Ishikawa (cell line): Measurements from ENCODE around the gene TBKBP1.

Experiments
- CEBPB ChIP-seq: IDR thresholded peaks from 2 replicates; pipeline ENCODE4 v1.6.1; 2012
- CREB1 ChIP-seq: IDR thresholded peaks from 2 replicates; pipeline ENCODE4 v1.6.1; 2012; ENCODE audit warnings: low read depth
- EP300 ChIP-seq: IDR thresholded peaks from 2 replicates; pipeline ENCODE4 v1.6.1; 2012; ENCODE audit warnings: borderline replicate concordance
- FOXM1 ChIP-seq: IDR thresholded peaks from 2 replicates; pipeline ENCODE4 v1.6.1; 2012; ENCODE audit warnings: low read depth, borderline replicate concordance
- MAX ChIP-seq: IDR thresholded peaks from 2 replicates; pipeline ENCODE4 v1.6.1; 2012
- RAD21 ChIP-seq: IDR thresholded peaks from 2 replicates; pipeline ENCODE4 v1.6.1; 2012; ENCODE audit warnings: low read depth
- REST ChIP-seq: IDR thresholded peaks from 2 replicates; pipeline ENCODE4 v1.6.1; 2012; ENCODE audit warnings: low read depth, mild to moderate bottlenecking
- TAF1 ChIP-seq: IDR thresholded peaks from 2 replicates; pipeline ENCODE4 v1.6.1; 2012; ENCODE audit warnings: low read depth, mild to moderate bottlenecking
- TEAD4 ChIP-seq: IDR thresholded peaks from 2 replicates; pipeline ENCODE4 v1.6.1; 2012
- USF1 ChIP-seq: IDR thresholded peaks from 2 replicates; pipeline ENCODE4 v1.6.1; 2012
- YY1 ChIP-seq: IDR thresholded peaks from 2 replicates; pipeline ENCODE4 v1.6.1; 2012; ENCODE audit warnings: low read depth

- TF ChIP-seq MAX = no peak
- no peak for TF ChIP-seq RAD21
- TF ChIP-seq CREB1 = no peak
- no peak for TF ChIP-seq REST
- TF ChIP-seq TAF1 = no peak
- no peak for TF ChIP-seq USF1
- no peak for TF ChIP-seq EP300
- no peak for TF ChIP-seq CEBPB
- TF ChIP-seq TEAD4 = no peak
- no peak for TF ChIP-seq YY1
- TF ChIP-seq FOXM1 = no peak
Measured at GRCh38 chr17:47731396-47731795, 37.4 kb downstream of the TBKBP1 start.
